GM15510 (cell line): ENCODE data around the gene ST8SIA6.

Source experiments
- POLR2A ChIP-seq: IDR thresholded peaks from 3 replicates; pipeline ENCODE4 v1.6.1; 2011; ENCODE audit warnings: borderline replicate concordance; ENCODE audit not compliant: insufficient read length; ENCODE audit errors: extremely low read depth

Gene ST8SIA6, protein sequence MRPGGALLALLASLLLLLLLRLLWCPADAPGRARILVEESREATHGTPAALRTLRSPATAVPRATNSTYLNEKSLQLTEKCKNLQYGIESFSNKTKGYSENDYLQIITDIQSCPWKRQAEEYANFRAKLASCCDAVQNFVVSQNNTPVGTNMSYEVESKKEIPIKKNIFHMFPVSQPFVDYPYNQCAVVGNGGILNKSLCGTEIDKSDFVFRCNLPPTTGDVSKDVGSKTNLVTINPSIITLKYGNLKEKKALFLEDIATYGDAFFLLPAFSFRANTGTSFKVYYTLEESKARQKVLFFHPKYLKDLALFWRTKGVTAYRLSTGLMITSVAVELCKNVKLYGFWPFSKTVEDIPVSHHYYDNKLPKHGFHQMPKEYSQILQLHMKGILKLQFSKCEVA

DNA sequence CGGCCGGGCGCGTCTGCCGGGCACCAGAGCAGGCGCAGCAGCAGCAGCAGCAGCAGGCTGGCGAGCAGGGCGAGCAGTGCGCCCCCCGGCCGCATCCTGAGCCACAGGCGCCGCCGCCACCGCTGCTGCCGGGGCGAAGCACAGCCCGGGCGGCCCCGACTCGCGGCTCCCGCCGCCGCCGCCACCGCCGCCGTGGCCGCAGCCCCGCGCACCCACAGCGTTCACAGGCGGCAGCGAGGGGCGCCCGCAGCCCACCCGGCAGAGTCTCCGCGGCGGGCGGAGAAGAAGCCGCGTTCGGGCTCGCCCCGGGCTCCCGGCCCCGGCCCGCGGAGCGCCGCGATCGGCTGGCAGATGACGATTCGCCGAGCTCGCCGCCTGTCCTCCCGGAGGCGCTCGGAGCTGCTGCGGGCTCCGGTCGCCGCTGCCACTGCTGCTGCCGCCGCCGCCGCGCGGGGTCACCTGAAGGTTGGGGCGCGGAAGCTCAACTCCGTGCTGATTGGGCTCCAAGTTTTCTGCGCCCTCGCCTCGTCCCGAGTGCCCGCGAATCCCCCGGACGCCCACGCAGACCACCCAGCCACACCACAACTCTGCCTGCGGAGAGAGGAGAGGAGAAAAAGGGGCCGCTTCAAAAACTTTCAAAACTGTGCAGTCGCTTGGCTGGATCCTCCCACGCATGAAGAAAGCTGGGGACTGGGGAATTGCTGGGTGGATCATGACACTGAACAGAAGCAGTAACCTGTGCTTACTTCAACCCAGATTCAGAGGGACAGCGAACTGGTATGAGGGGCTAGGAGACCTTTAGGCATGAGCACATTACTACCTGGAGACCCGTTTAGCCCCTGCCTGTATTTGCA lies at the start of gene ST8SIA6:
Gene ST8SIA6 (minus strand): TSS at position 435 of the 854 bp plus-strand sequence. CDS start 340 bp downstream, at position 95.
- no peak for TF ChIP-seq POLR2A

DNA sequence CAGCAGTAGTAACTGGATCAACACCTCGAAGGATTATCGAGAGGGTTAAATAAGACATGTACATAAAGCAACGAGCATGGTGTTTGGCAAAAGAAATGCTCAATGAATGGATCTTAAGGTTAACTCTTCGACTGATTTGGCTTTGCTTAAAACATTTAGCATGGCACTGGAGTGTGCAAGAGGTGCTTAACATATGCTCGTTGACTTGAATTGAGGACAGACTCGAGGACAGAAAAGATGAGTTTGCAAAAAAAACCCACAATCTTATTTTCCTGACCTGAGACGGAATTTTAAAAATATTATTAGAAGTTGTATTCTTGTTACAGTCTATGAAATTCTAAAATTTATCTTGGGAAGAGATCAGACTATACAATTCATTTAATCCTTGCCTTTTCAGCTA lies 49.4 kb upstream of the ST8SIA6 start:
- no peak for TF ChIP-seq POLR2A

DNA sequence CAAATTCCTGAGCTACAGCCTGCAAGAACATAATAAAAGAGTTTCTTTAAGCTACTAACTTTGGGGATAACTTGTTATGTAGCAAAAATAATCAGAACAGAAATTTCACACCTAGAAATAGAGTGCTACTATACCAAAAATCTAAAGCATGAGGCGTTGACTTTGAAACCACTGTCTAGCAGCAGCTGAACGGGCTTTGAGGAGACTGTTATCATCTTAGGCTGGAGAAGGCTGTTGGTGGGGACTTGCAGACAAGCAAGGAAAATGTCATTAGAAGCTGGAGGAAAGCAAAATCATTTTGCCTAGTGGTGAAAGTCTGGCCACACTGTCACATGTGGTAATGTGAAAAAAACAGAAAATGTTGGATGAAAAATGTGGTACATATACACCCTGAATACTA lies 48.4 kb upstream of the ST8SIA6 start:
- no peak for TF ChIP-seq POLR2A

DNA sequence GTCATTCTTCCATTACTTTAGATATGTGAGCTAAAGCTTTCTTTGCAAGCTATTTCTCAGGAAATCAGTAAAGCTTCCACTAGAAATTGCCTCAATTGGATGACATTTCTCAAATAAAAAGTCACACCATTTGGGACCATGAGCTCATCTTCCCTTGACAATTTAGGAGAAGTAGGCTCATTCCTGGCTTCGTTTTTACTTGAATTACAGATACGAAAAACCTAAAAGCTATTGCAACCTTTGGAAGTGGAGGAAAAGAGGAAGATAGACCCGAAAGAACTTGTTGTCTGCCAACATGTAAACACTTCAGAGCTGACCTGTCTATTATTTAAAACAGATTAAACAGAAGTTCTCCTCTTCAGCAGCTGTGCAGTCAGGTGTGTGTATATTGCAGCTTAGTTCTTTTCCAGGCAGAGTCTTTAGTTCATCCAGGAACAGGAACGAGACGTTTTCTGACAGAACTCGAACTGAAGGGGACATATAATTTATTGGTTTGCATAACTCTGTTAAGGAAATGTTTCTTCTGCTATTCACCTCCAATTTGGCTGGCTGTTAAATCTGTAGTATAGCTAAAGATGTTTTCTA lies 43.1 kb upstream of the ST8SIA6 start:
- no peak for TF ChIP-seq POLR2A

DNA sequence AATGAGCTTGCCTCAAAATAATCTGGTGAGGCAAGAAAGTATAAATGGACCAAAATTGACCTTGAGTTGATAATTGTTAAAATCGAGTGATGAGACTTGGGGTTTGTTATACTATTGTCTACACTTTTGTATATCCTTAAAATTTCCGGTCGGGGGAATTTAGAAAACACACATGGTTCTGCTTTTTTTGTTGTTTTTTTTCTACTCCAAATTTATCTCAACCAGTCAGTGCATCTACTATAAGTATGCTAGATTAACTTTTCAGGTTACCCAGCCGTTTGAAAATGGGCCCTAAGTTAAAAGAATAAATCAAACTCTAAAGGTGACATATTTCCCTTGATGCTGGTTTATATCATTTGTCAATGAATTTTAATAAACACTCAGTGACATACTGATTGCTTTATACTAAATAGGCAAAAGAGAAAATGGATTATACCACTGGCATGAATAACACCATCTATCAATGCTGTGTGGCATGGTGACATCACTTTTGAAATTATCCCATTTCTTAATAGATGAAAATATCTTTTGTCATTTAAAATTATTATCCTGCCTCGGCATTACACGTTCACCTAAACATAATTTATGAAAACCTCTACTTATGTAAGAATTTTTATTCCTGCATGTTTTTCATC lies 40.3 kb upstream of the ST8SIA6 start:
- TF ChIP-seq POLR2A = no peak

DNA sequence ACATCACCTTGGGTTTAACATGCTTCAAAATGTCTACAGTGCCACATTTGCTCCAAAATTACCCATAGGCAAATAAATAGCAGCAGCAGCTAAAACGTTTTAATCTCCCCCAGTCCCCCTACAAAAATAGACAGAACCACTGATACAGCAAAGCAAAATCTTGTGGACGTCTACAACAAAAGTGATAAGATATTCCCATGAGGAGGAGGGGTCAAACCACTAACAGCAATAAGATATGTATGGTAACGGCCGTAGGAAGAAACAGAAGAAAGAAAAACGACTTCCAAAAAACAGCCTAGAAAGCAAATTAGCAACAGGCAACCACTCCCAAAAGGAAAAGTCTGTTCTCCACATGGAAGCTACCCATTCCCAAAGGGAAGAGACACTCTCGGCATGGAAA lies 34.5 kb upstream of the ST8SIA6 start:
- TF ChIP-seq POLR2A = no peak

DNA sequence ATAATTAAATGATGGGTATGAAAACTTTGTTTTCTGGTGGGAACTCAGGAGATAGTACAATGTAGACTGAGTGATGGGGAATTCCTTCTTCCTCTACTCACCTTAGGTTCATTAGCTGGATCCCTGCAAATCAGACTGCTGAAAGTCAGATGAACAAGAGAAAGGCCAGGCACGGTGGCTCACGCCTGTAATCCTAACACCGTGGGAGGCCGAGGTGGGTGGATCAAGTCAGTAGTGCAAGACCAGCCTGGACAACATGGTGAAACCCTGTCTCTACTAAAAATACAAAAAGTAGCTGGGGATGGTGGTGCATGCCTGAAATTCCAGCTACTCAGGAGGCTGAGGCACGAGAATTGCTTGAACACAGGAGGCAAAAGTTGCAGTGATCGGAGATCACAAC lies 28.7 kb upstream of the ST8SIA6 start:
- TF ChIP-seq POLR2A = no peak

DNA sequence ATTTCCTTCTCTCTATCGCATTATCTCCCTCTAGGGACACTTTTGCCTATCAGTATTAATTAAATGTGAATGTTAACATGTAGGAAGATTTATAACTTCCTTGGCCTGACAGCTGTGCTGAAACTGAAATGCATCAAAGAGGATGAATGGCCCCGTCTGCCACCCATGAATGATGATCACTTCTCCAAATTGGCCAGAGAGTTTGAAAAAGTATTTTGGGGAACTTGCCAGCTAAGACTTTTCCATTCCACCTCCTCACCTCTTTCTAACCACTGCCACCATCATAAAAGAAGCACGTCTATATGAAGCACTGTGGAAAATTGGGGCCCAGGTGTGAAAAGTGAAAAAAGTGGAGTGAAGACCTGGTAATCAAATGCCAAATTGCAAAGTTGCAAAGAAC lies 25.4 kb upstream of the ST8SIA6 start:
- TF ChIP-seq POLR2A = no peak

DNA sequence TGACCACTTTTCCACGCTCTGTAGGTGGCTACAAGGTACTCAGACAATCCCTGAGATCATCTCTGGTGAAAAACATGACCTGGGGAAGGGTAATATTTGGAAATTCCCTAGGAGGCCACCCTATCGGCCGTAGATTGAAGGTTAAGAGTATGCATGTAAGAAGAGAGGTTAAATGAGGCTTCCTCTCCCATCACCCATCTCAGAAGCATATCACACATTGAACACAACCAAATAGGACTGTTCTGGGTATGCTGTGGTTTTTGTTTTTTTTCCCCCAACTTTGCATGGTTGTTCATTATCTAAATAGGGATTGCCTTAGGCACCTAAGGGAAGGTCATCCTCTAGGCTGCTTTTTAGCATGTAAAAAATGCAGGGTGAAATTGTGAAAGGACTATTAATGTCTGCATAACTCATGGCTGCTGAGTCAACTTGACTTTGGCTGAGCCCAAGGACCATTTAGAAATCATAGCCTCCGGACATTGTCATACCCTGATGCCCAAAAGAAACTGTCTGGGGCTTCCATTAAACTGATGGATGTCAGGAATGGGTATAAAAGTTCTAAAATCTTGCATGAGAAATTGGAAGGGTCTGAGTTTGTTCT lies 24.7 kb upstream of the ST8SIA6 start:
- no peak for TF ChIP-seq POLR2A

DNA sequence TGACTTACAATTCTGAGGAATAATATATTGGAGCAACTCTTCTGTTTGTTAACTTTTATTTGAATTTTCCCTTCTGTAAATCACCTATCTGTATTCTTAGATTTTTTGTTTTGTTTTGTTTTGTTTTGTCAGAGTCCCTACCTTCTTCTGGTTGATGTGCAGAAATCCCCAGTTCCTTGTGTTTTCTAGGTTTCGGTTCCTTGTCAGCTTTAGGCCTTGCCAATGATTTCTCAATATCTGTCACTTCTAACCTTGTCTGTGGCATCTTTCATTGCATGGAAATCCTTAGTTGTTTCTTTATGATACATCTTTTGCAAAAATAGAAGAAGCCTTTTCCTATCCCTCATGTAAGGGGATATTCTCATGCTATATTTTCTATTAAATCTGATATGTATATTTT lies 21.7 kb upstream of the ST8SIA6 start:
- no peak for TF ChIP-seq POLR2A

DNA sequence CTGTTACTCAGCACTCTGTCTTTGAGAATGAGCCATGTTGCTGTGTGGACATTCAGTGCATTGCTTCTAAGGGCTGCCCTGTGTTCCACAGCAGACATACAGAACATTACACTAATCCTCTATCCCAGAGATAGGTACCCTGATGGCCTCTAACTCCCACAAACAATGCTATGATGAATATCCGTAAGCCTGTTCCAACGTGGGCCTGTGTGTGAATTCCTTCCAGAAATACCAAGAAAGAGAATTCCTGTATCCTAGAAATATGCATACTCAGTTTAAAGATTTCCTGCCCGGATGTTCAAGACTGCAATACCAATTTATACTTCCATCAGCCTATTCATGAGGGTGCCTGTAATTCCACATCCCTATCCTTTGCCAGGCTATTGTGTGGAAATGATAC lies 21.3 kb upstream of the ST8SIA6 start:
- TF ChIP-seq POLR2A = no peak

DNA sequence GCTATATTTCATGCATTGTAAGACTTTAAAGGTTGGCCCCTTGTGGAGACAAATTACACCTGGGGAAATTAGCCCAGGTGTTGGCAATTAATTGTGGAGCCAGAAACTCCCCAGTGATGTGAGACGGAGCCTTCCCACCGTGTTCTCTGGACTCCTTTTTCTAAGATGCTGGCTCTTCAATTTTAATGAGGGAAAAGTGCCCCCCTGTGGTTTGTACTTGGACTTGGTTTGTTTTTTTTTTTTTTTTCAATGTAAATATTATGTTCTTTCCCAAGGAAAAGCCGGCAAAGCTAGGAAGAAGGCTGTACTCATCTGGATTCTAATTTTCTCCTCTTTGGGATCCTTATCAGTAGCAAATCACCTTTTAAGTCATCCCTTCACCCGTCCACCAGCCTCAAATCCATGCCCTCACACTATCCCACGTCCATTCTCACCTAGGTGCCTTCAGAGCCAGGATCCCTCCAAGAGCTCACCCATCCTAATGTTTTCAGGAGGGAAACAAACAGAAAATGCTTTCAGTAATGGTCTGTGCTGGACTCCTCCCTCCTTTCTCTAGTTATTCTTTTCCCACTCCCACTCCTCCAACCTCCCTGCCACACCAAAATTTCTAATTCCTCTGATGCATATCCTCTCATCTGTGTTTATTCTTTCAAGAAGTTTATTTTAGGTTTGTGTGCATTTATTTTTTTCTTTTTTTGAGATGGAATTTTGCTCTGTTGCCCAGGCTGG lies 20.4 kb upstream of the ST8SIA6 start:
- TF ChIP-seq POLR2A = no peak

DNA sequence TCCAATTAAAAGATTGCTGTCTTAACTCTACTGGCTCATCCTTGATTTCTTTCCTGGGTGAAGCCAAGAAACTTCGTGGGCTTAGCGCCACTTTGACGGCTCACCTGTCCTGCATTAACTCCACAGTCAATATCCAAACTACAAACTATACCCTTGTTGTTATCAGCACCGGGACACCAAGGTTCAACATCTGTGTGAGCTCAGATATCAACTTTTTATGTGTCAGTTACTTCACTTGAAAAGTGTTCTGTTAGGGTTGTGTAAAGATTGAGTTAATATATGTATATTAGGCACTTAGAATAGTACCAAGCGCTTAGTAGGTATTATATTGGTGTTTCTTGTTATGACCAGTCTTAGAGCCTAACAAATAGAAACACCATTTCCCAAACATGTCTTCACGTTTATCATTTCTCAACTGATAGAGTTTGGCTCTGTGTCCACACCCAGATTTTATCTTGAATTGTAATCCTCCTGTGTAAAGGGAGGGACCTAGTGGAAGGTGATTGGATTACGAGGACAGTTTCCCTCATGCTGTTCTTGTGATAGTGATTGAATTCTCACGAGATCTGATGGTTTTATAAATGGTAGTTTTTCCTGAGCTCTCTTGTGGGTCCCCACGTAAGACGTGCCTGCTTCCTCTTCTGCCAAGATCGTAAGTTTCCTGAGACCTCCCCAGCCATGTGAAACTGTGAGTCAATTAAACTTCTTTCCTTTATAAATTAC lies 19.0 kb upstream of the ST8SIA6 start:
- no peak for TF ChIP-seq POLR2A
